ENCODE data around the gene CNTNAP2. TPM values are rescaled to one million over a fixed set of nuclear protein-coding genes. Genes with fewer than 3 reads are reported as not detected.

The CNTNAP2 gene
- total and polyA plus RNA-seq, 7 donors = 0.60 to 2.4 (median 1.7) TPM

GRCh38 chr7:148107443-148108127 lies 1991.0 kb downstream of the CNTNAP2 start:
- TF ChIP-seq, protein P1, sequence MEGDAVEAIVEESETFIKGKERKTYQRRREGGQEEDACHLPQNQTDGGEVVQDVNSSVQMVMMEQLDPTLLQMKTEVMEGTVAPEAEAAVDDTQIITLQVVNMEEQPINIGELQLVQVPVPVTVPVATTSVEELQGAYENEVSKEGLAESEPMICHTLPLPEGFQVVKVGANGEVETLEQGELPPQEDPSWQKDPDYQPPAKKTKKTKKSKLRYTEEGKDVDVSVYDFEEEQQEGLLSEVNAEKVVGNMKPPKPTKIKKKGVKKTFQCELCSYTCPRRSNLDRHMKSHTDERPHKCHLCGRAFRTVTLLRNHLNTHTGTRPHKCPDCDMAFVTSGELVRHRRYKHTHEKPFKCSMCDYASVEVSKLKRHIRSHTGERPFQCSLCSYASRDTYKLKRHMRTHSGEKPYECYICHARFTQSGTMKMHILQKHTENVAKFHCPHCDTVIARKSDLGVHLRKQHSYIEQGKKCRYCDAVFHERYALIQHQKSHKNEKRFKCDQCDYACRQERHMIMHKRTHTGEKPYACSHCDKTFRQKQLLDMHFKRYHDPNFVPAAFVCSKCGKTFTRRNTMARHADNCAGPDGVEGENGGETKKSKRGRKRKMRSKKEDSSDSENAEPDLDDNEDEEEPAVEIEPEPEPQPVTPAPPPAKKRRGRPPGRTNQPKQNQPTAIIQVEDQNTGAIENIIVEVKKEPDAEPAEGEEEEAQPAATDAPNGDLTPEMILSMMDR (IDR thresholded peaks at IDR 0.05) = no peak
- TF ChIP-seq POLR2AphosphoS5 (IDR thresholded peaks at IDR 0.05) = no peak
- TF ChIP-seq EP300 (IDR thresholded peaks at IDR 0.05) = no peak
- no peak for TF ChIP-seq POLR2A (IDR thresholded peaks at IDR 0.05)
- Histone ChIP-seq H3K4me1 (no peaks in the 10 kb centered on the region), H3K9me3 (no peaks in the 10 kb centered on the region), H3K36me3 (no peaks in the 10 kb centered on the region), H3K4me3 (no peak overlapping the region), H3K27ac (no peak overlapping the region), H3K27me3 (no peaks in the 10 kb centered on the region)
- intact Hi-C loops (cut with DNase I) = no loop called here
- 89 to 90% methylated on average over 6 of the region's 6 CpGs for WGBS, 2 donors
- no peak for DNase-seq

DNA sequence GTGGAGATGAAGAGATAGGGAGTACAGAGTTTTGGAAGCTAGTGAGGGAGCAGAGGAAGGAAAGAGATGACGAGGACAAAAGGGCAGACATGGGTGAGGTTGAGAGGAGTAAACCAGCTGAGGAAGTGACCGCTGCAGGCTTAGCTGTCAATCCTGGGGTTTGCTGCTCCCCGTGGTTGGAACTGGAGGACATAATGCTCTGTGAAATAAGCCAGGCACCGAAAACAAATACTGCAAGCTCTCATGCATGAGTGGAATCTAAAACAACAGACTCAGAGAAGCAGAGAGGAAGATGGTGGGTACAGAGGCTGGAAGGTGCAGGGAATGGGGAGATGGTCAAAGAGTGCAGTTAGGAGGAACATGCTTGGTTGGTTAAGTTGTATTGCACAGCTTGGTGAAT lies 1991.8 kb downstream of the CNTNAP2 start:
- H3K9me3 ChIP-seq = no peaks in the 10 kb centered on the region
- 62 to 78% methylated on average over 4 of the region's 4 CpGs for WGBS, 2 donors
- intact Hi-C loops (cut with DNase I) = no loop called here

GRCh38 chr7:148110097-148110868 lies 1993.7 kb downstream of the CNTNAP2 start:
- H3K9me3 ChIP-seq = no peaks in the 10 kb centered on the region
- no peak for DNase-seq
- H3K4me1 ChIP-seq = no peaks in the 10 kb centered on the region
- 67 to 76% methylated on average over 13 of the region's 13 CpGs for WGBS, 2 donors
- intact Hi-C loops (cut with DNase I) = no loop called here
- H3K36me3 ChIP-seq = no peaks in the 10 kb centered on the region
- TF ChIP-seq POLR2AphosphoS5 (IDR thresholded peaks at IDR 0.05) (no peak), POLR2A (IDR thresholded peaks at IDR 0.05) (no peak), EP300 (IDR thresholded peaks at IDR 0.05) (no peak)
- TF ChIP-seq, protein P1 (IDR thresholded peaks at IDR 0.05) = no peak
- no peaks in the 10 kb centered on the region for H3K27me3 ChIP-seq
- H3K27ac ChIP-seq = no peak overlapping the region
- no peak overlapping the region for H3K4me3 ChIP-seq

More for the DNA sequence above, 1991.8 kb downstream of the CNTNAP2 start:
- no peak for TF ChIP-seq EP300 (IDR thresholded peaks at IDR 0.05)
- TF ChIP-seq, protein P1 (IDR thresholded peaks at IDR 0.05) = no peak
- TF ChIP-seq POLR2AphosphoS5 (IDR thresholded peaks at IDR 0.05) = no peak
- H3K4me3 ChIP-seq = no peak overlapping the region
- H3K27me3 ChIP-seq = no peaks in the 10 kb centered on the region
- H3K4me1 ChIP-seq = no peaks in the 10 kb centered on the region
- H3K36me3 ChIP-seq = no peaks in the 10 kb centered on the region
- DNase-seq = no peak
- H3K27ac ChIP-seq = no peak overlapping the region

GRCh38 chr7:148114804-148115203 lies 1998.2 kb downstream of the CNTNAP2 start:
- TF ChIP-seq, protein P1 (IDR thresholded peaks at IDR 0.05) = no peak
- TF ChIP-seq POLR2AphosphoS5 (IDR thresholded peaks at IDR 0.05) = no peak
- TF ChIP-seq POLR2A (IDR thresholded peaks at IDR 0.05) = no peak
- TF ChIP-seq EP300 (IDR thresholded peaks at IDR 0.05) = no peak
- intact Hi-C loops (cut with DNase I) = no loop called here
- Histone ChIP-seq H3K4me3 (no peak overlapping the region), H3K27ac (no peak overlapping the region), H3K27me3 (no peaks in the 10 kb centered on the region), H3K9me3 (no peaks in the 10 kb centered on the region), H3K4me1 (no peaks in the 10 kb centered on the region), H3K36me3 (no peaks in the 10 kb centered on the region)
- 72 to 84% methylated on average over 3 of the region's 3 CpGs for WGBS, 2 donors
- DNase-seq = no peak
